Epithelial cell of proximal tubule (primary cell): ENCODE data around the gene MYO9A. TPM values are rescaled to one million over a fixed set of nuclear protein-coding genes. Genes with fewer than 3 reads are reported as not detected.
"Not testable (repeated sequence)": the region's sequence is repeated elsewhere in the genome, so short reads cannot be mapped to it uniquely, and the experiment has no call there.

Experiments used
- DNase-seq: peaks from one replicate; pipeline ENCODE4 v3.0.0-alpha.2; 2011; ENCODE audit warnings: low read depth
- H3K4me3 ChIP-seq: 2 replicates; pipeline ENCODE4 v1.5.1; 2011; ENCODE audit warnings: low read depth, mild to moderate bottlenecking, low read length
- total RNA-seq: library from RNA; depleted of rRNA; stranded (reverse); fragments of >200 nt; gene quantifications from 2 replicates; pipeline ENCODE4 v1.2.3, GENCODE V29; 2015
- TF ChIP-seq, protein P1 (sequence below): conservative IDR thresholded peaks from 2 replicates; pipeline ENCODE4 v1.5.1; 2012; ENCODE audit warnings: low read depth, mild to moderate bottlenecking, low read length

Gene MYO9A
- total RNA-seq, 1 donor from 2014 or later: 18.1 TPM

DNA sequence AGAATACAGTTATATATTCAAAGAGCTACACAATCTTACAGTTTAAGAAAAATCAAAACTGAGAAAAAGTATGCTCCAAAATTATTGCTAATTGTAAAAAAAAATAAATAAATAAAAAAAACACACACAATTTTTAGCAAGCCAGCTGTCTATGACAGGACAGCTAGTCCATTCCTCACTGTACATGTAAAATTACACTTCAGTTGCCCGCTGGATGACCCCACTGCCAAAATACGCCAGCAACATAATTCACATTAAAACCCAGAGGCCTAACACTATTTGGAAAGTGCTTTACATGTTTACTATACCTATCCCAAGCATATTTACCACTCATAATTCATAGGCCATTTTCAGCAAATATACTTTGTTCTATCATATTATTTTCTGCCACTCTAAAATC lies 5.8 kb downstream of the MYO9A start:
- H3K4me3 ChIP-seq: no peak overlapping the region
- DNase-seq: no peak
- TF ChIP-seq, protein P1, sequence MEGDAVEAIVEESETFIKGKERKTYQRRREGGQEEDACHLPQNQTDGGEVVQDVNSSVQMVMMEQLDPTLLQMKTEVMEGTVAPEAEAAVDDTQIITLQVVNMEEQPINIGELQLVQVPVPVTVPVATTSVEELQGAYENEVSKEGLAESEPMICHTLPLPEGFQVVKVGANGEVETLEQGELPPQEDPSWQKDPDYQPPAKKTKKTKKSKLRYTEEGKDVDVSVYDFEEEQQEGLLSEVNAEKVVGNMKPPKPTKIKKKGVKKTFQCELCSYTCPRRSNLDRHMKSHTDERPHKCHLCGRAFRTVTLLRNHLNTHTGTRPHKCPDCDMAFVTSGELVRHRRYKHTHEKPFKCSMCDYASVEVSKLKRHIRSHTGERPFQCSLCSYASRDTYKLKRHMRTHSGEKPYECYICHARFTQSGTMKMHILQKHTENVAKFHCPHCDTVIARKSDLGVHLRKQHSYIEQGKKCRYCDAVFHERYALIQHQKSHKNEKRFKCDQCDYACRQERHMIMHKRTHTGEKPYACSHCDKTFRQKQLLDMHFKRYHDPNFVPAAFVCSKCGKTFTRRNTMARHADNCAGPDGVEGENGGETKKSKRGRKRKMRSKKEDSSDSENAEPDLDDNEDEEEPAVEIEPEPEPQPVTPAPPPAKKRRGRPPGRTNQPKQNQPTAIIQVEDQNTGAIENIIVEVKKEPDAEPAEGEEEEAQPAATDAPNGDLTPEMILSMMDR: no peak

DNA sequence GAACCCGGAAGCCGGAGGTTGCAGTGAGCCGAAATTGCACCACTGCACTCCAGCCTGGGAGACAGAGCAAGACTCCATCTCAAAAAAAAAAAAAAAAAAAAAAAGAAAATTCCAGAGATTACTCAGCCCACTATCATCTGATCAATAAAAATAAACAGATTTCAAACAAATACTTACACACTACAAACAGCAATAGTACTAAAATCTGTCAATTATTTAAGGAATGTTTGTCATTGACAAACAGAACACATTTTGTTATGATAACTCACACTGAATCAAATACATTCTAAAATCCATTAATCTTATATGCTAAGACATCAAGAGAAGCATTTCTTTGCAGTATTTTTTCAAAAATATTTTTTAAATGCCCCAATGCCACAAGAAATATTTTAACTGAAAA lies 7.6 kb downstream of the MYO9A start:
- H3K4me3 ChIP-seq: no peak overlapping the region
- DNase-seq: no peak
- TF ChIP-seq, protein P1: no peak

DNA sequence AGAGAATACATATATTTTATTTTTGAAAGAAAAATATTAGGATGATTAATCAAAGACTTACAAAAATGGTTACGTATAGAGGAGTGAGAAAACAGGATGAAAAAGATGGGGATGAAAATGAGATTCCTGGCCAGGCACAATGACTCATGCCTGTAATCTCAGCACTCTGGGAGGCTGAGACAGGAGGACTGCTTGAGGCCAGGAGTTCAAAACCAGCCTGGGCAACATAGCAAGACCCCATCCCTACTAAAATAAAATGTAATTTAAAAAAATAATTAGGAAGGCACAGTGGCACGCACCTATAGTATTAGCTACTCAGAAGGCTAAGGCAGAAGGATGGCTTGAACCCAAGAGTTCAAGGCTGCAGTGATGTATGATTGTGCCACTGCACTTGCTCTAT lies 11.9 kb downstream of the MYO9A start:
- H3K4me3 ChIP-seq: no peak overlapping the region
- no peak for DNase-seq
- TF ChIP-seq, protein P1: no peak

DNA sequence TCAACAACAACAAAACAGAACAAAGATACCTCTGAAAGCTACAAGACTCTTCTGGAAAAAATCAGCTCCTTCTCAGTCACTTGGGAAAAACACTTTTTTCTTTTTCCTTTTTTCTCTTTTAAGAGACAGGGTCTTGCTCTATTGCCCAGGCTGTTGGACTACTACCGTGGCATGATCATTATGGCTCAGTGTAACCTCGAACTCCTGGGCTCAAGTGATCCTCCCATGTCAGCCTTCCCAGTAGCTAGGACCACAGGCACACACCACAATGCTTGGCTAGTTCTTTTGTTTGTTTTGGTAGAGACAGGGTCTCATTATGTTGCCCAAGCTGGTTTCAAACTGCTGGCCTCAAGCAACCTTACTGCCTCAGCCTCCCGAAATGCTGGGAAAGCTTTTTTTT lies 12.8 kb downstream of the MYO9A start:
- TF ChIP-seq, protein P1: no peak
- H3K4me3 ChIP-seq: no peak overlapping the region
- no peak for DNase-seq

DNA sequence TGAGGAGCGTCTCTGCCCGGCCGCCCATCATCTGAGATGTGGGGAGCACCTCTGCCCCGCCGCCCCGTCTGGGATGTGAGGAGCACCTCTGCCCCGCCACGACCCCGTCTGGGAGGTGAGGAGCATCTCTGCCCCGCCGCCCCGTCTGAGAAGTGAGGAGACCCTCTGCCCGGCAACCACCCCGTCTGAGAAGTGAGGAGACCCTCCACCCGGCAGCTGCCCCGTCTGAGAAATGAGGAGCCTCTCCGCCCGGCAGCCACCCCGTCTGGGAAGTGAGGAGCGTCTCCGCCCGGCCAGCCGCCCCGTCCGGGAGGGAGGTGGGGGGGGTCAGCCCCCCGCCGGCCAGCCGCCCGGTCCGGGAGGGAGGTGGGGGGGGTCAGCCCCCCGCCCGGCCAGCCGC lies 17.4 kb downstream of the MYO9A start:
- DNase-seq, H3K4me3 ChIP-seq: not testable (repeated sequence)

DNA sequence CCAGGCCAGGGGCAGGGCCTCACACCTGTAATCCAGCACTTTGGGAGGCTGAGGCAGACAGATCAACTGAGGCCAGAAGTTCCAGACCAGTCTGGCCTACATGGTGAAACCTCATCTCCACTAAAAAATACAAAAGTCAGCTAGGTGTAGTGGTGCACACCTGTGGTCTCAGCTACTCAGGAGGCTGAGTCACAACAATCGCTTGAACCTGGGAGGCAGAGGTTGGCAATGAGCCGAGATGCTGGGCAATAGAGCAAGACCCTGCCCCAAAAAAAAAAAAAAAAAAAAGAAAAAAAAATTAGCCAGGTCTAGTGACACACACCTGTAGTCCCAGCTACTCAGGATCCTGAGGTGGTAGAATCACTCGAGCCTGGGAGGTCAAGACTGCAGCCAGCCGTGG lies 18.8 kb downstream of the MYO9A start:
- DNase-seq: no peak
- TF ChIP-seq, protein P1: no peak
- H3K4me3 ChIP-seq: no peak overlapping the region

DNA sequence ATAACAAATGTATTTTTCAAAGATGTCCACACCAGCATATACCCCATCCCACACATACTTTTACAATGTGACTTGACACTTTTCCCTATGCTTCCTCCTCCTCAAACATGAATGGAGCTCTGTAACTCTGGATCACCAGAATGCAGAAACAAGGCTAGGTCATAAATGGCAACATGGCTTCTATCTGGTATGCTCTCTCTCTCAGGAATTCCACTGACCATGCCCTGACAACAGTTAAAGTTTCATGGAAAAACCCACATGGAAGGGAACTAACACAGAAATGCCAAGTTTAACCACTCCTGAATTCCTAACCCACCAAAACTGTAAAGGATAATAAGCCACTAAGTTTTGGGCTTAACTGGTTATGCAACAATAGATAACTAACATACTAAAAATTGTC lies 19.9 kb downstream of the MYO9A start:
- no peak overlapping the region for H3K4me3 ChIP-seq
- TF ChIP-seq, protein P1: no peak
- no peak for DNase-seq

DNA sequence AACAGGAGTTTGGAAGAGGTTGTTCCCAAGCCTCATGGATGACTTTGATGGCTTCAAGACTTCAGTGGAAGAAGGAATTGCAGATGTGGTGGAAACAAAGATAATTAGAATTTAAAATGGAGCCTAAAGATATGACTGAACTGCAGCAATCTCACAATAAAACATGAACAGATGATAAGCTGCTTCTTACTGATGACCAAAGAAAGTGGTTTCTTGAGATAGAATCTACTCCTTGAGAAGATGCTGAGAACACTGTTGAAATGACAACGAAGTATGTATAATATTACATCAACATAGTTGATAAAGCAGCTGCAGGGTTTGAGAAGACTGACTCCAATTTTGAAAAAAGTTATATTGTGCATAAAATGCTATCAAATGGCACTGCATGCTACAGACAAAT lies 21.2 kb downstream of the MYO9A start:
- no peak overlapping the region for H3K4me3 ChIP-seq
- TF ChIP-seq, protein P1: no peak
- no peak for DNase-seq
